ENCODE measurements around the gene RPS6KA1.

Gene RPS6KA1

GRCh38 chr1:26529655-26530409 is at the start of gene RPS6KA1:
TSS of gene RPS6KA1 (plus strand) at chr1:26529761. CDS start at chr1:26529921, 160 bp downstream.
- H3K9me2 ChIP-seq (ENCODE audit: low read depth, low read length) = no peaks in the 10 kb centered on the region
- no peaks in the 10 kb centered on the region for H3K9me3 ChIP-seq (ENCODE audit: low read length)
- no peaks in the 10 kb centered on the region for H3K27me3 ChIP-seq (ENCODE audit: insufficient read depth, low read length)
- H3K4me1 ChIP-seq (ENCODE audit: insufficient read depth, low read length, severe bottlenecking) = peaks cover 32% of the 10 kb centered on the region
- no peak for TF ChIP-seq EZH2 (IDR thresholded peaks at IDR 0.05; ENCODE audit: borderline replicate concordance, low read length)
- TF ChIP-seq, protein P1, sequence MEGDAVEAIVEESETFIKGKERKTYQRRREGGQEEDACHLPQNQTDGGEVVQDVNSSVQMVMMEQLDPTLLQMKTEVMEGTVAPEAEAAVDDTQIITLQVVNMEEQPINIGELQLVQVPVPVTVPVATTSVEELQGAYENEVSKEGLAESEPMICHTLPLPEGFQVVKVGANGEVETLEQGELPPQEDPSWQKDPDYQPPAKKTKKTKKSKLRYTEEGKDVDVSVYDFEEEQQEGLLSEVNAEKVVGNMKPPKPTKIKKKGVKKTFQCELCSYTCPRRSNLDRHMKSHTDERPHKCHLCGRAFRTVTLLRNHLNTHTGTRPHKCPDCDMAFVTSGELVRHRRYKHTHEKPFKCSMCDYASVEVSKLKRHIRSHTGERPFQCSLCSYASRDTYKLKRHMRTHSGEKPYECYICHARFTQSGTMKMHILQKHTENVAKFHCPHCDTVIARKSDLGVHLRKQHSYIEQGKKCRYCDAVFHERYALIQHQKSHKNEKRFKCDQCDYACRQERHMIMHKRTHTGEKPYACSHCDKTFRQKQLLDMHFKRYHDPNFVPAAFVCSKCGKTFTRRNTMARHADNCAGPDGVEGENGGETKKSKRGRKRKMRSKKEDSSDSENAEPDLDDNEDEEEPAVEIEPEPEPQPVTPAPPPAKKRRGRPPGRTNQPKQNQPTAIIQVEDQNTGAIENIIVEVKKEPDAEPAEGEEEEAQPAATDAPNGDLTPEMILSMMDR (IDR thresholded peaks at IDR 0.05; ENCODE audit: low read length) = no peak
- H3K9ac ChIP-seq (ENCODE audit: low read length) = peak within 1 kb of the TSS; percentile 72
- no peak within 1 kb of the TSS for H2AFZ ChIP-seq (ENCODE audit: low read length)
- H3K36me3 ChIP-seq (ENCODE audit: insufficient read depth, low read length) = no peaks in the 10 kb centered on the region
- peak within 1 kb of the TSS; percentile 60 for H3K4me3 ChIP-seq (ENCODE audit: low read depth, low read length, poor library complexity, severe bottlenecking)
- no peaks in the 10 kb centered on the region for H4K20me1 ChIP-seq (ENCODE audit: insufficient read depth, low read length)
- H3F3A ChIP-seq (ENCODE audit: insufficient read depth, low read length) = no peaks in the 10 kb centered on the region
- peak within 1 kb of the TSS; percentile 45 for H3K27ac ChIP-seq (ENCODE audit: low read depth, low read length, poor library complexity, severe bottlenecking)
- no peaks in the 10 kb centered on the region for H3K79me2 ChIP-seq (ENCODE audit: insufficient read depth, low read length)
- peak within 1 kb of the TSS; percentile 71 for H3K4me2 ChIP-seq (ENCODE audit: low read length)

DNA sequence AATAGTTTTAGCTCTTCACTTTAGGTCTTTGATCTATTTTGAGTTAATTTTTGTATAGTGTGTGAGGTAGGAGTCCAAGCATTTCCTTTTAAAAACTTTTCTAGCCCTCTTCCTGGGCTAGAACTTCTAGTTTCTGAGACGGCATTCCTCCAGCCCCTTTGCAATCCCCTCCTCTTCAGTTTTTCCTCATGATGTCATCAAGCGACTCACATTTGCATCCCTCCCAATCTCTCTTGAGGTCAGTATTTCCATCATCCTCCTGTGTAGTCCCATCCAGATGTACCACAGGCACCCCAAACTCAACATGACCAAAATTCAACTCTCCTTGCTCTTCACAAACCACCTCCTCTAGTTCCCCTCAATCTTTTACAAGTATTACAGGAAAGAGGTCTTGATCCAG is 46.6 kb upstream of the RPS6KA1 start:
- Histone ChIP-seq H3K9ac (ENCODE audit: low read length) (no peak overlapping the region), H3K79me2 (ENCODE audit: insufficient read depth, low read length) (no peaks in the 10 kb centered on the region), H3K36me3 (ENCODE audit: insufficient read depth, low read length) (peaks cover 18% of the 10 kb centered on the region), H3K9me3 (ENCODE audit: low read length) (no peaks in the 10 kb centered on the region), H2AFZ (ENCODE audit: low read length) (no peak overlapping the region), H3K9me2 (ENCODE audit: low read depth, low read length) (no peaks in the 10 kb centered on the region), H3K4me2 (ENCODE audit: low read length) (no peak overlapping the region), H3K27ac (ENCODE audit: low read depth, low read length, poor library complexity, severe bottlenecking) (no peak overlapping the region), H3K4me3 (ENCODE audit: low read depth, low read length, poor library complexity, severe bottlenecking) (no peak overlapping the region), H3K27me3 (ENCODE audit: insufficient read depth, low read length) (no peaks in the 10 kb centered on the region), H3K4me1 (ENCODE audit: insufficient read depth, low read length, severe bottlenecking) (no peaks in the 10 kb centered on the region), H3F3A (ENCODE audit: insufficient read depth, low read length) (0 out of 2 replicates have a peak, but pooled peaks cover 8% of the 10 kb centered on the region), H4K20me1 (ENCODE audit: insufficient read depth, low read length) (no peaks in the 10 kb centered on the region)
- TF ChIP-seq, protein P1 (IDR thresholded peaks at IDR 0.05; ENCODE audit: low read length) = no peak
- TF ChIP-seq EZH2 (IDR thresholded peaks at IDR 0.05; ENCODE audit: borderline replicate concordance, low read length) = no peak

DNA sequence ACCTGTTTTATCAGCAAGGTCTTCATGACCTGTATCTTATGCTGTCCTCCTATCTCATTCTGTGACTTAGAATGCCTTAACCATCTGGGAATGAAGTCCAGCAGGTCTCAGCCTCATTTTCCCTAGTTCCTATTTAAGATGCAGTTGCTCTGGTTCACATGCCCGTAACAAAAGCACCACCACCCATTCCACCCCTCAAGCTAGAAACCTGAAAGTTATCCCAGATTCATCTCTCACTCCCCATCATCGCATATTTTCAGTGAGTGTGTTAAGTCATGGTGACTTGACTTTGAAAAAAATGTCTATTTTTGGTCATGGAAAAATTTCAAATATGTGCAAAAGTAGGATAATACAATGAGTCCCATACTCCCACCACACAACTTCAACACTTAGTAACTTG is 45.6 kb upstream of the RPS6KA1 start:
- peaks cover 13% of the 10 kb centered on the region for H3K36me3 ChIP-seq (ENCODE audit: insufficient read depth, low read length)
- no peak overlapping the region for H3K9ac ChIP-seq (ENCODE audit: low read length)
- H4K20me1 ChIP-seq (ENCODE audit: insufficient read depth, low read length) = no peaks in the 10 kb centered on the region
- no peaks in the 10 kb centered on the region for H3K9me2 ChIP-seq (ENCODE audit: low read depth, low read length)
- H3K27ac ChIP-seq (ENCODE audit: low read depth, low read length, poor library complexity, severe bottlenecking) = no peak overlapping the region
- H3F3A ChIP-seq (ENCODE audit: insufficient read depth, low read length) = 0 out of 2 replicates have a peak, but pooled peaks cover 4% of the 10 kb centered on the region
- no peak overlapping the region for H3K4me2 ChIP-seq (ENCODE audit: low read length)
- TF ChIP-seq EZH2 (IDR thresholded peaks at IDR 0.05; ENCODE audit: borderline replicate concordance, low read length) = no peak
- TF ChIP-seq, protein P1 (IDR thresholded peaks at IDR 0.05; ENCODE audit: low read length) = no peak
- H3K27me3 ChIP-seq (ENCODE audit: insufficient read depth, low read length) = no peaks in the 10 kb centered on the region
- H3K9me3 ChIP-seq (ENCODE audit: low read length) = no peaks in the 10 kb centered on the region
- no peak overlapping the region for H2AFZ ChIP-seq (ENCODE audit: low read length)
- H3K4me3 ChIP-seq (ENCODE audit: low read depth, low read length, poor library complexity, severe bottlenecking) = no peak overlapping the region
- no peaks in the 10 kb centered on the region for H3K4me1 ChIP-seq (ENCODE audit: insufficient read depth, low read length, severe bottlenecking)
- H3K79me2 ChIP-seq (ENCODE audit: insufficient read depth, low read length) = no peaks in the 10 kb centered on the region

Data from OCI-LY1 (cell line).